OCI-LY3 (cell line): Measurements from ENCODE around the gene CPSF4.

Source experiments
- EZH2phosphoT487 ChIP-seq: fragments of 200-600 bp; shearing (Covaris generic); IDR thresholded peaks from 2 replicates; pipeline ENCODE4 v1.6.1; 2018; ENCODE audit warnings: antibody characterized with exemption, mixed run types, low read depth
- TF ChIP-seq, protein P1 (sequence below): fragments of 200-600, 300-600 bp; sonication (generic); IDR thresholded peaks from 2 replicates; pipeline ENCODE4 v1.5.1; 2014; ENCODE audit warnings: antibody characterized with exemption, low read length, low read depth

DNA sequence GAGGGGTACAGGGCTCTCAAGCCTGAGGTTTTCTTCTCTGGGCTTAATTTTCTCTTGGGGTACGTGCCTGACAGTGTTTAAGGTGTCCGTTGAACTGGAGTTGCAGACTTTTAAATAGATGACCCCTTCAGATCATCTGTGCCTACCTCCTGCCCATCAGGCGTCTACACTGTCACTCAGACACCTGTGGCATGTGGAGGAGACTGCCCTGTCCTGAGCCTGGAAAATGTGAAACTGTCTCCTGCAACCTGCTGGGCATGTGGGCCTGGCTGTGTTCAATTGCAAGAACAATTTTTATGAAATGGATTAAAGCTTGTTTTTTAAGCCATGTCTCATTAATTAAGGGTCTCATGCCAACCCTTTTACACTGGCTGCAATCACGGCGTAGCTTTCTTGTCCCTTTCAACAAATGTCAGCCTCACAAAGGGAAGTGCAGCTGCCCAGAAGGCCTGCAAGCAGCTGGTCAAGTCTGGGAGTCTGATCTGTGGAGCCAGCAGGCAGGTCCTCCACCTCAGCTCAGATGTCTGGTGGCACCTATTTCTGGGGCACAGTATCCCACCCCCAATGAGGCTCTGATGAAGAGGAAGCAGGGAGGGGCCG lies 18.4 kb downstream of the CPSF4 start:
- TF ChIP-seq, protein P1, sequence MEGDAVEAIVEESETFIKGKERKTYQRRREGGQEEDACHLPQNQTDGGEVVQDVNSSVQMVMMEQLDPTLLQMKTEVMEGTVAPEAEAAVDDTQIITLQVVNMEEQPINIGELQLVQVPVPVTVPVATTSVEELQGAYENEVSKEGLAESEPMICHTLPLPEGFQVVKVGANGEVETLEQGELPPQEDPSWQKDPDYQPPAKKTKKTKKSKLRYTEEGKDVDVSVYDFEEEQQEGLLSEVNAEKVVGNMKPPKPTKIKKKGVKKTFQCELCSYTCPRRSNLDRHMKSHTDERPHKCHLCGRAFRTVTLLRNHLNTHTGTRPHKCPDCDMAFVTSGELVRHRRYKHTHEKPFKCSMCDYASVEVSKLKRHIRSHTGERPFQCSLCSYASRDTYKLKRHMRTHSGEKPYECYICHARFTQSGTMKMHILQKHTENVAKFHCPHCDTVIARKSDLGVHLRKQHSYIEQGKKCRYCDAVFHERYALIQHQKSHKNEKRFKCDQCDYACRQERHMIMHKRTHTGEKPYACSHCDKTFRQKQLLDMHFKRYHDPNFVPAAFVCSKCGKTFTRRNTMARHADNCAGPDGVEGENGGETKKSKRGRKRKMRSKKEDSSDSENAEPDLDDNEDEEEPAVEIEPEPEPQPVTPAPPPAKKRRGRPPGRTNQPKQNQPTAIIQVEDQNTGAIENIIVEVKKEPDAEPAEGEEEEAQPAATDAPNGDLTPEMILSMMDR: no peak
- TF ChIP-seq EZH2phosphoT487: no peak
